Cardiac fibroblast (primary cell): ENCODE data around the gene NTRK3.

ENCODE experiments used
- DNase-seq, 2 donors: peaks; one replicate each; pipeline versions ENCODE4 v3.0.0 to v3.0.0-alpha.2; 2010; ENCODE audit warnings: low read depth in 2 of 2
- H3K4me3 ChIP-seq, 2 donors: replicated peaks in 1 of 2; 1 replicate in 1 of 2; 2 replicates in 1 of 2; pipeline ENCODE4 v1.5.1; 2011; ENCODE audit warnings: low read depth in 2 of 2, low read length in 2 of 2, mild to moderate bottlenecking in 2 of 2, moderate library complexity in 1 of 2
- TF ChIP-seq, protein P1 (sequence below): IDR thresholded peaks from one replicate; pipeline ENCODE4 v1.5.1; 2011; ENCODE audit warnings: low read depth, mild to moderate bottlenecking, low read length, inconsistent platforms

NTRK3 gene

DNA sequence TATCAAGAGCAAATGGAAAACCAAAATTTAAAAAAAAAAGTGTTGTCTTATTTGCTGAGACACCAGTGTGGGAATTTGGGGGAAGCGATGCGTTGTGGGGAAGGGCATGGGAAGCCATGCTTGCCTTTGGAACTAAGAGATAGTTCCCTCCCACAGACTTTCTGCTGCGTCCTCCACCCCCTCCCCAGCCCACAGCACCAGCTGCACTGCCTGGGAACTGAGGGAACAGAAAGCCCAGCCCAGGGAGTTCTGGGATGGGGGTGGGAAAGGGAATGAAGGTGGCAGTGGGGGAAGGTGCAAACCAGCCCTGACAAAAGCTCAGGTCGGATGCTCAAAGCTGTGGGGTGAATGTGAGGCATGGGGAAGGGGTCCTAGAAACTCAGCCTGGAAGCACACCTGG lies 8.1 kb upstream of the NTRK3 start:
- DNase-seq: no peak
- H3K4me3 ChIP-seq: no peak overlapping the region
- TF ChIP-seq, protein P1, sequence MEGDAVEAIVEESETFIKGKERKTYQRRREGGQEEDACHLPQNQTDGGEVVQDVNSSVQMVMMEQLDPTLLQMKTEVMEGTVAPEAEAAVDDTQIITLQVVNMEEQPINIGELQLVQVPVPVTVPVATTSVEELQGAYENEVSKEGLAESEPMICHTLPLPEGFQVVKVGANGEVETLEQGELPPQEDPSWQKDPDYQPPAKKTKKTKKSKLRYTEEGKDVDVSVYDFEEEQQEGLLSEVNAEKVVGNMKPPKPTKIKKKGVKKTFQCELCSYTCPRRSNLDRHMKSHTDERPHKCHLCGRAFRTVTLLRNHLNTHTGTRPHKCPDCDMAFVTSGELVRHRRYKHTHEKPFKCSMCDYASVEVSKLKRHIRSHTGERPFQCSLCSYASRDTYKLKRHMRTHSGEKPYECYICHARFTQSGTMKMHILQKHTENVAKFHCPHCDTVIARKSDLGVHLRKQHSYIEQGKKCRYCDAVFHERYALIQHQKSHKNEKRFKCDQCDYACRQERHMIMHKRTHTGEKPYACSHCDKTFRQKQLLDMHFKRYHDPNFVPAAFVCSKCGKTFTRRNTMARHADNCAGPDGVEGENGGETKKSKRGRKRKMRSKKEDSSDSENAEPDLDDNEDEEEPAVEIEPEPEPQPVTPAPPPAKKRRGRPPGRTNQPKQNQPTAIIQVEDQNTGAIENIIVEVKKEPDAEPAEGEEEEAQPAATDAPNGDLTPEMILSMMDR: no peak

- H3K4me3 ChIP-seq: no peak overlapping the region
- TF ChIP-seq, protein P1: no peak
- DNase-seq: no peak
These were observed 5.5 kb upstream of the NTRK3 start for GRCh38 chr15:88262064-88262463.

DNA sequence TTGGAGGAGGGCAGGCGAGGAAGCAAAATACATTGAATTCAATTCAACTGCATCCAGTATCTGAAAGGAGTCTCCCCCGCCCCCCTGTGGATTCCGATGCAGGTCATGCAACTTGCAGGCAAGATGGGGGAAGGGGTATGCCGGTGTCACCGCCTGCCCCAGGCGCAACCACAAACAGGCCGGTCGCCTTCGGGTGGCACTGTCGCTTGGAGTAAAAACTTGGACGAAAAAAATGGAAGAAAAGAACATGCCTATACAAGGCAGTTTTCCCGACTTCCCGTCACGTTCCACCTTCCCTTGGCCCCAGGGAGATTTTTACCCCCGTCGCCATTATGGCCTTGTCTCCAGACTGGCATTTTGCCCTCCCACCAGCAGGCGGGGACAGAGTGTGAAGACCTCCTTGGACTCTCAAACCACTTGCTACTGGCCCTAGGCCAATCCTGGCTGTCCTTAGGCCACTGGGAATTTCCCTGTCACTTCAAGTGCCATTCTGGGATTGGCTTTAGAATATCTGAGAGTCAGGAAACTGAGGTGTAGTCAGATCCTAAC lies 1.6 kb upstream of the NTRK3 start:
- TF ChIP-seq, protein P1: peak; percentile 27
- no peak for DNase-seq
- H3K4me3 ChIP-seq: no peak overlapping the region

- H3K4me3 ChIP-seq: peak overlapping the region in 1 of 2 donors; percentile 39
- no peak for DNase-seq
- TF ChIP-seq, protein P1: no peak
These were observed 963 bp upstream of the NTRK3 start for GRCh38 chr15:88257311-88258092.

DNA sequence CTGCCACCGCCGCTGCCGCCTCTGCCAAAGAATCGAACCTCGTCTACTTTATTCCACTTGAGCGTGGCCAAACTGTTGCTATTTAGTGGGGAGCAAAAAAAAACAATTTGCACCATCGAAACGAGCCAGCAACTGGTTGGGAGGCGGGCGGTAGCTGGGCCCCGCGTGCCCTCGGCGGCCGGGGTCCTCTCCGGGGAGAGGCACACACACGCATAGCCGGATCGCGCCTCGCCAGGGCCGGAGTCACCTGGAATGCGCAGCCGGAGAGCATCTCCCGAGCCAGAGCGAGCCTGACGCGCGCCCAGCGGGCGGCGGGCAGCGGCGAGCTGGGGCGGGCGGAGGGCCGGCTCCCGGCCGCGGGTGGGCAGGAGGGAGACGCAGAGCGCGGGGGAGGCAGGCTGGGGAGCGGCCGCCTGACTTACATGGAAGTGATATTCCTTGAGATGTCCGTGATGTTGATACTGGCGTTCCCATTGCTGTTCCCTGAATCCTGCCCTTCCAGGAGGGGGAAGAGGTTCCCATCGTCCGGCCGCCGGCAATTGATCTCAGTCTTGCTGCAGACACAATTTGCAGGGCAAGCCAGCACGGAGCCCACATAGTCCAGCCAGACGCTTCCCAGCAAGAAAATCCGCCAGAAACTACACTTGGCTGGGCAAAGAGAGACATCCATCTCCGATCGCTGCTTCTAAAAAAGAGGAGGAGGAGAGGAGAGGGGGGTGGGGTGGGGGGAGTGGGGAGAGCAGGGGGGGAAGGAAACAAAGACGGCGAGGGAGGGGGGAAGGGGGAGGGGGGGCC lies 858 bp downstream of the NTRK3 start:
- H3K4me3 ChIP-seq: peak overlapping the region in 1 of 2 donors; percentile 50
- DNase-seq: peak in 1 of 2 donors; percentile 50
- TF ChIP-seq, protein P1: no peak

- H3K4me3 ChIP-seq: peak overlapping the region in 1 of 2 donors; percentile 24
- no peak for DNase-seq
- TF ChIP-seq, protein P1: no peak
These were observed 1.5 kb downstream of the NTRK3 start for GRCh38 chr15:88255087-88255483.
